AG04450 (cell line): Measurements from ENCODE around the gene PLEKHA5. TPM values are rescaled to one million over a fixed set of nuclear protein-coding genes. Genes with fewer than 3 reads are reported as not detected.
"Not testable (repeated sequence)": the region's sequence is repeated elsewhere in the genome, so short reads cannot be mapped to it uniquely, and the experiment has no call there.

ENCODE experiments used
- CTCF ChIA-PET: fragments of 300-600, 350-600 bp; formaldehyde crosslinking; extraction: SDS; loops from one replicate; lab custom pipeline; 2022; ENCODE audit warnings: antibody characterized with exemption, inconsistent platforms; lab: Charles Lee
- POLR2A ChIA-PET: fragments of 350-600 bp; formaldehyde crosslinking; extraction: SDS; loops from one replicate; lab custom pipeline; 2021; ENCODE audit warnings: antibody characterized with exemption, inconsistent platforms; lab: Yijun Ruan, JAX
- DNase-seq: peaks from one replicate; pipeline ENCODE4 v3.0.0-alpha.2; 2011; ENCODE audit warnings: low read depth, low spot score
- H3K27ac ChIP-seq: one replicate; pipeline ENCODE4 v1.5.1; 2012; ENCODE audit warnings: low read depth, low read length, control low read depth
- H3K27me3 ChIP-seq: one replicate; pipeline ENCODE4 v1.6.0; 2012; ENCODE audit warnings: low read length; ENCODE audit not compliant: control insufficient read depth, insufficient read depth
- H3K4me3 ChIP-seq: 2 replicates; pipeline ENCODE4 v1.5.1; 2011; ENCODE audit warnings: mild to moderate bottlenecking, low read depth, low read length, control low read depth
- H3K9me3 ChIP-seq: 2 replicates; pipeline ENCODE4 v1.5.1; 2012; ENCODE audit warnings: low read length; ENCODE audit not compliant: control insufficient read depth, insufficient read depth
- polyA plus RNA-seq: library from polyadenylated mRNA; depleted of rRNA; stranded (reverse); fragments of >200 nt; gene quantifications from 2 replicates; pipeline ENCODE4 v1.2.3, GENCODE V29; 2011
- TF ChIP-seq, protein P1 (sequence below): IDR thresholded peaks from 2 replicates; pipeline ENCODE4 v1.5.1; 2011; ENCODE audit warnings: low read depth, low read length, control low read depth, inconsistent platforms

The PLEKHA5 gene
- polyA plus RNA-seq, 1 experiment: 23.5 TPM

DNA sequence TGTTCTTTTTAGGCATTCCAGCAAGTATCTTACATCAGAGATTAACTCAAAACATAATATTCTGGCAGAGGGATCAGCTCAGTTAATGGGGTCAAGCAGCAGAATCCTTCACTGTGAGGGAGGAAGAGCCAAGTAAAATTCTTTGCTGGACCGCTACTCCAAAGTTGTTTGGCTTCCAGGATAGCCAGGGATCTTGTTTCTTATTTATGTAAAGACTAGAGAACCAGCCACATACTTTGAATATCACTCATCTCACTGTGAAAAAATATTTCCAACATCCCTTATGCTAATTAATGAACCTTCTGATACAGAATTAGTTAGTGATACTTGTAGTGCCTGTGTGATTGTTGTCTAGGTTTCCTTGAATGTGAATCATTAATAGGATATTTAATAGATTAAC is 94.2 kb downstream of the PLEKHA5 start:
- Histone ChIP-seq H3K4me3 (no peak overlapping the region), H3K27me3 (no peaks in the 10 kb centered on the region), H3K9me3 (no peaks in the 10 kb centered on the region), H3K27ac (no peak overlapping the region)
- ChIA-PET CTCF (interaction anchor here (0.6 kb wide), 1 partner anchor 37 kb away, joined by 3 read pairs; no protein-coding TSS in a partner anchor), POLR2A (interaction anchor here (0.5 kb wide), 1 partner anchor 554 kb away, joined by 5 read pairs; no protein-coding TSS in a partner anchor)
- TF ChIP-seq, protein P1, sequence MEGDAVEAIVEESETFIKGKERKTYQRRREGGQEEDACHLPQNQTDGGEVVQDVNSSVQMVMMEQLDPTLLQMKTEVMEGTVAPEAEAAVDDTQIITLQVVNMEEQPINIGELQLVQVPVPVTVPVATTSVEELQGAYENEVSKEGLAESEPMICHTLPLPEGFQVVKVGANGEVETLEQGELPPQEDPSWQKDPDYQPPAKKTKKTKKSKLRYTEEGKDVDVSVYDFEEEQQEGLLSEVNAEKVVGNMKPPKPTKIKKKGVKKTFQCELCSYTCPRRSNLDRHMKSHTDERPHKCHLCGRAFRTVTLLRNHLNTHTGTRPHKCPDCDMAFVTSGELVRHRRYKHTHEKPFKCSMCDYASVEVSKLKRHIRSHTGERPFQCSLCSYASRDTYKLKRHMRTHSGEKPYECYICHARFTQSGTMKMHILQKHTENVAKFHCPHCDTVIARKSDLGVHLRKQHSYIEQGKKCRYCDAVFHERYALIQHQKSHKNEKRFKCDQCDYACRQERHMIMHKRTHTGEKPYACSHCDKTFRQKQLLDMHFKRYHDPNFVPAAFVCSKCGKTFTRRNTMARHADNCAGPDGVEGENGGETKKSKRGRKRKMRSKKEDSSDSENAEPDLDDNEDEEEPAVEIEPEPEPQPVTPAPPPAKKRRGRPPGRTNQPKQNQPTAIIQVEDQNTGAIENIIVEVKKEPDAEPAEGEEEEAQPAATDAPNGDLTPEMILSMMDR: no peak
- DNase-seq: peak; percentile 46

DNA sequence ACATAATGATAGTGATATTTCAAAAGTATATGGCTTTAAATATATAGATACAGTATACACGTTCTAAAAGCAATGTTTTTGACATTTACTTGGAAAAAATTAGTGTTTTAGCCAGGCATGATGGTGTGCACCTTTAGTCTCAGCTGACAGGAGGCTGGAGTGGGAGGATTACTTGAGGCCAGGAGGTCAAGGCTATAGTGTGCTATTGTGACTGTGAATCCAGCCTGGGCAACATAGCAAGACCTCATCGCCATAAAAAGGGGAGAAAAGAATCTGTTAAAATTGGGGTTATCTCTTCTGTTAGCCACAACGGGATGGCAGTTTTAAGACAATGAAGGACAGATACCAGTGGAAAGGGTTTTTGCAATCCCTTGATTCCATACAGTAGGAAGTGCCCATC is 95.2 kb downstream of the PLEKHA5 start:
- no peaks in the 10 kb centered on the region for H3K27me3 ChIP-seq
- ChIA-PET POLR2A (no interaction called here), CTCF (no interaction called here)
- no peak overlapping the region for H3K4me3 ChIP-seq
- no peak for DNase-seq
- H3K9me3 ChIP-seq: no peaks in the 10 kb centered on the region
- no peak overlapping the region for H3K27ac ChIP-seq
- TF ChIP-seq, protein P1: no peak

DNA sequence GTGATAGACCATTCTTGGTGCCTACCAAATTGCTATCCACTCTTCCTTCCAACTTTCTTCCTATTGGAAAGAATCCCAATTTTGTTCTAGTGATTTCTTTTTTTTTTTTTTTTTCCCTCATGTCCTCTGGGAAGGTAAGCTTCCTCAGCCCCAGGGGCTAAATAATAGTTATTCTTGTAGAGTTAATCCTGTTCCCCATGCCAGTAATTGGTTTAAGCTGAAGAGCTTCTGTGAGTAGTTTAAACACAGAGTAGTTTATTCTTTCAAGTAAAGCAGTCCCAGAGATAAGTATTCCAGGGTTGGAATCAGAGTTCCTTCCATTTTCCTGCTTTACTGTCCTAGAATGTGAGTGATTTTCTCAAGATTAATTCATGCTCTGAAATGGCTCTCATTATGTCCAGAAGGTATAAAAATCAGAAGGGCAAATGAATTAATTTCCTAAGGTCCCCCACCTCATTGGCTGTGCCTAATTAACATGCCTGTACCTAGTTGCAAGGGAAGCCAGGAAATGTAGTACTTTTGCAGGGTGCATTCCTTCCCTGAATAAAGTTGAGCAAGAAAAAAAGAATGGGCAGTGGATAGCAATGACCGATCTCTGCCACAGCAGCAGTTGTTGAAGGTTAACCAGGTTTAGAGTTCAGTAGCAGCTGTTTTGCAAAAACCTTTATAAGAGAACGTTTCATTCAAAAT is 97.8 kb downstream of the PLEKHA5 start:
- Histone ChIP-seq H3K4me3 (no peak overlapping the region), H3K27ac (no peak overlapping the region), H3K9me3 (peaks cover 8% of the 10 kb centered on the region), H3K27me3 (no peaks in the 10 kb centered on the region)
- ChIA-PET CTCF (interaction anchor here (0.6 kb wide), 1 partner anchor 130 kb away, joined by 3 read pairs; no protein-coding TSS in a partner anchor), POLR2A (interaction anchor here (0.6 kb wide), 1 partner anchor 31 kb away, joined by 3 read pairs; no protein-coding TSS in a partner anchor)
- TF ChIP-seq, protein P1: no peak
- DNase-seq: no peak

DNA sequence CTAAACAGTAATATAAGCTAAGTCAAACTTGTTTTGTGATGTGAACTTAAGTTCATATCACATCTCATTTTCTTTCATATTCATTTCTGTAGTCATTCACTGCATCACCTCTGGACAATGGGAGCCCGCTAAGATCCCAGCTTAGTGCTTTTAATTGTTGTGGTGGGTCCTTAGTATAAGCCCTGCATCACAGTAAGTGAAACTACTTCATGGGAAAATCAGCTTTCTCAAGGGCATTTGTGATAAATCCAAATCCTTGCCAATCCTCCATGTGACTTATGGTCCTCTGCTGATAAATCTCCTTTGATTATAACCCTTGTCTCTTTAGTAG is 98.3 kb downstream of the PLEKHA5 start:
- Histone ChIP-seq H3K9me3 (peaks cover 8% of the 10 kb centered on the region), H3K4me3 (no peak overlapping the region), H3K27ac (no peak overlapping the region), H3K27me3 (no peaks in the 10 kb centered on the region)
- CTCF ChIA-PET: no interaction called here
- POLR2A ChIA-PET: interaction anchor here (0.6 kb wide), 1 partner anchor 30 kb away, joined by 3 read pairs; no protein-coding TSS in a partner anchor
- TF ChIP-seq, protein P1: no peak
- DNase-seq: no peak

DNA sequence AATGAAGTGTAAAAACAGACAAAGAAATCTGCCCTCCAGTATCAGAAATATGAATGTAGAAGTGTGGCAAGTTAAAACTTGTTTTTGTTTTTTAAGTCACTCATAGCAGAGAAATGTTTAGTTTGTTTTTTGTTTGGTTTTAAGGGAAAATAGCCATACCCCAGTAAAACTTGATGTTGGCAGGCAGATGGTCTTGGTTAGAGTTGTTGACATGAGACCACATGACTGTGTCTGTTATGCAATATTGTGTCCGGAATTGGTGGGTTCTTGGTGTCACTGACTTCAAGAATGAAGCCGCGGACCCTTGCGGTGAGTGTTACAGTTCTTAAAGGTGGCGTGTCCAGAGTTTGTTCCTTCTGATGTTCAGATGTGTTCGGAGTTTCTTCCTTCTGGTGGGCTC is 99.5 kb downstream of the PLEKHA5 start:
- H3K27ac ChIP-seq, H3K27me3 ChIP-seq, CTCF ChIA-PET, H3K4me3 ChIP-seq, POLR2A ChIA-PET, H3K9me3 ChIP-seq, DNase-seq: not testable (repeated sequence)
